Neural cell (in vitro differentiated cells): ENCODE data around the gene DPP6.
"Not testable (repeated sequence)": the region's sequence is repeated elsewhere in the genome, so short reads cannot be mapped to it uniquely, and the experiment has no call there.

Experiments
- EP300 ChIP-seq: fragments of 450-650 bp; conservative IDR thresholded peaks from 2 replicates; pipeline ENCODE4 v1.6.1; 2014; ENCODE audit warnings: antibody characterized with exemption, mild to moderate bottlenecking, moderate library complexity; ENCODE audit not compliant: poor library complexity, severe bottlenecking
- EZH2 ChIP-seq: fragments of 200-600, 300-800 bp; shearing (Covaris generic), sonication (generic); IDR thresholded peaks from 2 replicates; pipeline ENCODE4 v1.6.1; 2014; ENCODE audit warnings: antibody characterized with exemption, low read length, borderline replicate concordance, mild to moderate bottlenecking; ENCODE audit not compliant: insufficient read depth, poor library complexity, severe bottlenecking
- MXI1 ChIP-seq: fragments of 450-650 bp; conservative IDR thresholded peaks from 2 replicates; pipeline ENCODE4 v1.6.1; 2014; ENCODE audit warnings: antibody characterized with exemption, mild to moderate bottlenecking; ENCODE audit not compliant: poor library complexity, severe bottlenecking
- POLR2AphosphoS5 ChIP-seq: IDR thresholded peaks from 2 replicates; pipeline ENCODE4 v1.6.1; 2012
- RAD21 ChIP-seq: fragments of 450-650 bp; conservative IDR thresholded peaks from 2 replicates; pipeline ENCODE4 v1.6.1; 2014; ENCODE audit warnings: antibody characterized with exemption, mild to moderate bottlenecking, moderate library complexity
- REST ChIP-seq: IDR thresholded peaks from 2 replicates; pipeline ENCODE4 v1.6.1; 2012; ENCODE audit warnings: borderline replicate concordance
- SMC3 ChIP-seq: fragments of 450-650 bp; conservative IDR thresholded peaks from 2 replicates; pipeline ENCODE4 v1.6.1; 2014; ENCODE audit warnings: antibody characterized with exemption, mild to moderate bottlenecking, moderate library complexity; ENCODE audit not compliant: poor library complexity
- TAF1 ChIP-seq: IDR thresholded peaks from 2 replicates; pipeline ENCODE4 v1.6.1; 2012; ENCODE audit warnings: low read depth
- TF ChIP-seq, protein P1 (sequence below): fragments of 450-650 bp; IDR thresholded peaks from 2 replicates; pipeline ENCODE4 v1.5.1; 2014; ENCODE audit warnings: antibody characterized with exemption, mild to moderate bottlenecking, moderate library complexity; ENCODE audit not compliant: poor library complexity, severe bottlenecking

DNA sequence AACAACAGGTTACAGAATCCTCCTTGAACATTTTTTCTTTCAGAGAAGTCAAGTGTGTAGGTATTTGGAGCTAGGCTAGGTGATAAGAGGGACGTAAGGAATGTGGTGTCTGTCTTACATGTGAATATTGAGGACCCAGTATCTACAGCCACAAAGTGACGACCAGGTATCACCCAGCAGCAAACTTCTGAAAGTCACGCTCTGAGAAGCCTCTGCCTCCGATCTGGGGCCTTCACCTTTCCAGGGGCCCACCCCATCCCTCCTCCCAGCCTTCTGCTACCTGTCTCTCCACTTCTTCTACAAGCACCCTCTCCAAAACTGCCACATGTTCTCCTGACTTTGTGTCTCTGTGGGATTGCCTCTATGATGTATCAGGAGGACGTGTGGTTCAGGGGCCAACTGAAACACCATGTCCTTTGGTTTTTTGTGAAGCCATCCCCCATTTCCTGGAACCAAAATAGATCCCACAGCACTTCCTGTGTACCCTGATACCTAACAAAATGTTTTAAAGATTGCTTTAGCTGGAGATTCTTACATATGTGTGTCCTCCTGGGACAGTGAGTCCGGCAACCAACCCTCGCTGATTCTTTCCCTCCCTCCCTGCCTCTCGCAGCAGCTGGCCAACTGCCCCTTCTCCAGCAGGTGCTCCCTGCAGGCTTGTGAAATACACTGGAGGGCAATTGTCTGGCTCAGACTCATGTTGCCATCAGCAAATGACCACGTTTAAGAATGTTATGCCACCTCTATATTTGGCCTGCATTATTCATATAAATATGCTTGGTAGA is 93.9 kb downstream of the DPP6 start:
- TF ChIP-seq EP300, POLR2AphosphoS5, MXI1, TAF1, EZH2, REST, RAD21, SMC3: not testable (repeated sequence)
- TF ChIP-seq, protein P1, sequence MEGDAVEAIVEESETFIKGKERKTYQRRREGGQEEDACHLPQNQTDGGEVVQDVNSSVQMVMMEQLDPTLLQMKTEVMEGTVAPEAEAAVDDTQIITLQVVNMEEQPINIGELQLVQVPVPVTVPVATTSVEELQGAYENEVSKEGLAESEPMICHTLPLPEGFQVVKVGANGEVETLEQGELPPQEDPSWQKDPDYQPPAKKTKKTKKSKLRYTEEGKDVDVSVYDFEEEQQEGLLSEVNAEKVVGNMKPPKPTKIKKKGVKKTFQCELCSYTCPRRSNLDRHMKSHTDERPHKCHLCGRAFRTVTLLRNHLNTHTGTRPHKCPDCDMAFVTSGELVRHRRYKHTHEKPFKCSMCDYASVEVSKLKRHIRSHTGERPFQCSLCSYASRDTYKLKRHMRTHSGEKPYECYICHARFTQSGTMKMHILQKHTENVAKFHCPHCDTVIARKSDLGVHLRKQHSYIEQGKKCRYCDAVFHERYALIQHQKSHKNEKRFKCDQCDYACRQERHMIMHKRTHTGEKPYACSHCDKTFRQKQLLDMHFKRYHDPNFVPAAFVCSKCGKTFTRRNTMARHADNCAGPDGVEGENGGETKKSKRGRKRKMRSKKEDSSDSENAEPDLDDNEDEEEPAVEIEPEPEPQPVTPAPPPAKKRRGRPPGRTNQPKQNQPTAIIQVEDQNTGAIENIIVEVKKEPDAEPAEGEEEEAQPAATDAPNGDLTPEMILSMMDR: not testable (repeated sequence)
